H1 (cell line): ENCODE measurements around the gene SPDYC. TPM values are rescaled to one million over a fixed set of nuclear protein-coding genes. Genes with fewer than 3 reads are reported as not detected.

ENCODE experiments used
- CTCF ChIA-PET: fragments of 300-600 bp; sonication (Branson Sonifier 250); formaldehyde crosslinking; loops from one replicate; lab custom pipeline; 2021; ENCODE audit not compliant: partially characterized antibody; lab: Charles Lee
- POLR2A ChIA-PET: fragments of 300-600 bp; sonication (Branson Sonifier 250); formaldehyde crosslinking; loops from one replicate; lab custom pipeline; 2021; ENCODE audit warnings: inconsistent platforms; ENCODE audit not compliant: partially characterized antibody; lab: Charles Lee
- DNase-seq, 2 experiments: peaks; one replicate each; pipeline versions ENCODE4 v3.0.0 to v3.0.0-alpha.2; 2010 to 2022; ENCODE audit warnings: low spot score in 2 of 2, low read depth in 1 of 2, mixed read lengths in 1 of 2
- FAIRE-seq: peaks from 2 replicates; lab custom pipeline; 2011; peaks lifted over from hg19 to GRCh38; lab: Jason Lieb, UNC
- H2AFZ ChIP-seq: 2 replicates; pipeline ENCODE4 v1.8.1; 2012; ENCODE audit warnings: low read length, inconsistent platforms
- H2AK5ac ChIP-seq: 2 replicates; pipeline ENCODE4 v1.6.1; 2013; ENCODE audit warnings: low read depth, low read length
- H2BK120ac ChIP-seq: replicated peaks from 2 replicates; pipeline ENCODE3; 2013; ENCODE audit warnings: low read depth, low read length, inconsistent platforms
- H2BK12ac ChIP-seq: 2 replicates; pipeline ENCODE4 v1.6.1; 2013; ENCODE audit warnings: low read depth, low read length
- H2BK15ac ChIP-seq: 2 replicates; pipeline ENCODE4 v1.6.1; 2013; ENCODE audit warnings: low read length
- H2BK20ac ChIP-seq: 2 replicates; pipeline ENCODE4 v1.6.1; 2013; ENCODE audit warnings: low read length
- H2BK5ac ChIP-seq: 2 replicates; pipeline ENCODE4 v1.6.1; 2013; ENCODE audit warnings: low read depth, low read length
- H3K14ac ChIP-seq: 2 replicates; pipeline ENCODE4 v1.6.1; 2013; ENCODE audit warnings: inconsistent platforms; ENCODE audit not compliant: insufficient read length
- H3K18ac ChIP-seq: 2 replicates; pipeline ENCODE4 v1.6.1; 2013; ENCODE audit warnings: low read length; ENCODE audit errors: extremely low read depth
- H3K23ac ChIP-seq: 2 replicates; pipeline ENCODE4 v1.6.1; 2013; ENCODE audit warnings: inconsistent platforms; ENCODE audit not compliant: insufficient read length
- H3K23me2 ChIP-seq: 2 replicates; pipeline ENCODE4 v1.6.1; 2013; ENCODE audit warnings: low read depth, low read length
- H3K27ac ChIP-seq: 2 replicates; pipeline ENCODE4 v1.6.1; 2011; ENCODE audit warnings: low read depth, low read length, inconsistent platforms
- H3K27me3 ChIP-seq, 4 experiments: replicated peaks in 1 of 4; 1 replicate in 1 of 4; 2 replicates in 3 of 4; pipeline versions ENCODE4 v1.6.1 to v1.8.1; 2011 to 2013; ENCODE audit warnings: low read length in 3 of 4, mild to moderate bottlenecking in 3 of 4, inconsistent platforms in 2 of 4, mixed read lengths in 2 of 4, moderate library complexity in 1 of 4; ENCODE audit not compliant: control insufficient read depth in 3 of 4, insufficient read depth in 3 of 4; ENCODE audit errors: extremely low read depth in 1 of 4
- H3K36me3 ChIP-seq, 4 experiments: 2 replicates each; pipeline versions ENCODE4 v1.6.1 to v1.8.1; 2011 to 2013; ENCODE audit warnings: mild to moderate bottlenecking in 4 of 4, low read length in 3 of 4, moderate library complexity in 2 of 4, control low read depth in 1 of 4, inconsistent platforms in 1 of 4; ENCODE audit not compliant: insufficient read depth in 4 of 4, control insufficient read depth in 2 of 4
- H3K4ac ChIP-seq: replicated peaks from 2 replicates; pipeline ENCODE3; 2013; ENCODE audit warnings: low read length, low read depth, mixed read lengths, inconsistent platforms; ENCODE audit not compliant: insufficient read length
- H3K4me1 ChIP-seq, 4 experiments: replicated peaks in 1 of 4; 1 replicate in 1 of 4; 2 replicates in 3 of 4; pipeline versions ENCODE4 v1.6.1 to v1.8.1; 2011 to 2013; ENCODE audit warnings: low read length in 3 of 4, inconsistent platforms in 2 of 4, mixed read lengths in 1 of 4; ENCODE audit not compliant: insufficient read depth in 4 of 4, control insufficient read depth in 3 of 4
- H3K4me2 ChIP-seq, 2 experiments: 2 replicates each; pipeline versions ENCODE4 v1.6.1 to v1.8.1; 2011 to 2013; ENCODE audit warnings: low read depth in 2 of 2, low read length in 2 of 2, control low read depth in 1 of 2, inconsistent platforms in 1 of 2, mild to moderate bottlenecking in 1 of 2; ENCODE audit not compliant: insufficient read depth in 1 of 2
- H3K4me3 ChIP-seq, 4 experiments: fragments of 200-600, 300-600 bp in 1 of 4; sonication (generic), shearing (Covaris generic), sonication (Bioruptor Twin) in 1 of 4; 2 replicates each; pipeline versions ENCODE4 v1.5.1 to v1.8.1; 2011 to 2016; ENCODE audit warnings: low read length in 4 of 4, low read depth in 3 of 4, control low read depth in 2 of 4, inconsistent platforms in 2 of 4, mild to moderate bottlenecking in 2 of 4, mixed read lengths in 1 of 4, moderate library complexity in 1 of 4; ENCODE audit not compliant: insufficient read depth in 2 of 4; ENCODE audit errors: extremely low read depth in 1 of 4
- H3K56ac ChIP-seq: replicated peaks from 2 replicates; pipeline ENCODE3; 2013; ENCODE audit warnings: low read depth, mild to moderate bottlenecking, mixed read lengths, low read length, inconsistent platforms; ENCODE audit not compliant: insufficient read length
- H3K79me1 ChIP-seq: 2 replicates; pipeline ENCODE4 v1.6.1; 2013; ENCODE audit warnings: low read depth, low read length, control low read depth
- H3K79me2 ChIP-seq, 2 experiments: 2 replicates each; pipeline versions ENCODE4 v1.6.1 to v1.8.1; 2012 to 2013; ENCODE audit warnings: low read length in 2 of 2, mild to moderate bottlenecking in 2 of 2, inconsistent platforms in 1 of 2; ENCODE audit not compliant: insufficient read depth in 2 of 2, control insufficient read depth in 1 of 2
- H3K9ac ChIP-seq, 4 experiments: replicated peaks in 1 of 4; 1 replicate in 1 of 4; 2 replicates in 3 of 4; pipeline versions ENCODE4 v1.6.1 to v1.8.1; 2011 to 2013; ENCODE audit warnings: low read depth in 3 of 4, low read length in 3 of 4, control low read depth in 2 of 4, mild to moderate bottlenecking in 2 of 4, moderate library complexity in 2 of 4, inconsistent platforms in 1 of 4; ENCODE audit errors: extremely low read depth in 1 of 4
- H3K9me3 ChIP-seq, 2 experiments: 2 replicates each; pipeline versions ENCODE4 v1.6.1 to v1.8.1; 2012 to 2013; ENCODE audit warnings: mild to moderate bottlenecking in 2 of 2, moderate library complexity in 2 of 2, control low read depth in 1 of 2, inconsistent platforms in 1 of 2, low read depth in 1 of 2, low read length in 1 of 2, mixed read lengths in 1 of 2; ENCODE audit not compliant: insufficient read depth in 2 of 2
- H4K20me1 ChIP-seq, 2 experiments: replicated peaks in 1 of 2; 2 replicates each; pipeline versions ENCODE3 to v1.8.1; 2011 to 2013; ENCODE audit warnings: inconsistent platforms in 2 of 2, low read length in 2 of 2, mild to moderate bottlenecking in 1 of 2; ENCODE audit not compliant: insufficient read depth in 2 of 2, control insufficient read depth in 1 of 2
- H4K5ac ChIP-seq: 2 replicates; pipeline ENCODE4 v1.6.1; 2013; ENCODE audit warnings: low read length, low read depth, mixed read lengths, inconsistent platforms; ENCODE audit not compliant: insufficient read length
- H4K8ac ChIP-seq: 2 replicates; pipeline ENCODE4 v1.8.0; 2013; ENCODE audit warnings: mild to moderate bottlenecking, moderate library complexity, low read length, inconsistent platforms; ENCODE audit not compliant: insufficient read depth; ENCODE audit errors: extremely low read depth
- H4K91ac ChIP-seq: replicated peaks from 2 replicates; pipeline ENCODE3; 2013; ENCODE audit warnings: low read length, mixed read lengths, inconsistent platforms; ENCODE audit not compliant: insufficient read length
- CEBPB ChIP-seq: IDR thresholded peaks from 2 replicates; pipeline ENCODE4 v1.6.1; 2012; ENCODE audit warnings: low read depth, low read length
- EZH2 ChIP-seq: fragments of 200-600 bp; sonication (generic); IDR thresholded peaks from 2 replicates; pipeline ENCODE4 v1.7.1; 2012; ENCODE audit warnings: low read depth, mild to moderate bottlenecking, moderate library complexity, low read length, inconsistent platforms; ENCODE audit not compliant: severe bottlenecking
- GTF2F1 ChIP-seq: IDR thresholded peaks from 2 replicates; pipeline ENCODE4 v1.6.1; 2012; ENCODE audit warnings: low read depth, low read length, improper control_type of control experiment, borderline replicate concordance
- POU5F1 ChIP-seq: IDR thresholded peaks from 2 replicates; pipeline ENCODE4 v1.6.1; 2011; ENCODE audit warnings: low read depth, mild to moderate bottlenecking, low read length, moderate library complexity
- RAD21 ChIP-seq, 2 experiments: IDR thresholded peaks in 1 of 2; conservative IDR thresholded peaks in 1 of 2; 2 replicates each; pipeline ENCODE4 v1.6.1; 2011; ENCODE audit warnings: low read depth in 2 of 2, low read length in 2 of 2, improper control_type of control experiment in 1 of 2, inconsistent platforms in 1 of 2, mild to moderate bottlenecking in 1 of 2, moderate library complexity in 1 of 2
- SAP30 ChIP-seq: fragments of 300-600 bp; sonication (generic); IDR thresholded peaks from 2 replicates; pipeline ENCODE4 v1.7.1; 2012; ENCODE audit warnings: low read length, moderate library complexity, mild to moderate bottlenecking, inconsistent platforms; ENCODE audit not compliant: insufficient read depth, insufficient replicate concordance
- SIRT6 ChIP-seq: IDR thresholded peaks from one replicate; pipeline ENCODE4 v1.7.1; 2012; ENCODE audit warnings: low read length, inconsistent platforms
- TAF7 ChIP-seq: optimal IDR thresholded peaks from 2 replicates; pipeline ENCODE3; 2011; ENCODE audit warnings: low read depth, mild to moderate bottlenecking, inconsistent platforms, low read length, moderate library complexity, borderline replicate concordance
- TBP ChIP-seq: IDR thresholded peaks from 2 replicates; pipeline ENCODE4 v1.6.1; 2011; ENCODE audit warnings: low read depth, low read length, improper control_type of control experiment
- WGBS, 2 experiments: shearing (Covaris generic) in 1 of 2; methylation state at CpG; one replicate each; pipeline versions ENCODE4 v1.1.6 to v1.1.7; 2013 to 2015; ENCODE audit warnings: low lambda C conversion rate in 2 of 2, mixed read lengths in 2 of 2, inconsistent platforms in 1 of 2, low coverage in 1 of 2, missing lambda C conversion rate in 1 of 2; ENCODE audit not compliant: insufficient replicate concordance in 2 of 2, insufficient coverage in 1 of 2, insufficient read length in 1 of 2; ENCODE audit errors: extremely low coverage in 1 of 2, missing lambda C conversion rate in 1 of 2; 5-methylcytosine and 5-hydroxymethylcytosine counted together
- polyA plus RNA-seq, 7 experiments: library from polyadenylated mRNA; depleted of rRNA in 3 of 7; stranded (reverse) in 5 of 7; unstranded in 2 of 7; fragments of >200 nt in 5 of 7; fragments of 200-250 nt in 2 of 7; gene quantifications; 1 replicate in 5 of 7; 2 replicates in 1 of 7; 4 replicates in 1 of 7; pipeline versions ENCODE4 v1.2.1 to v1.2.3, GENCODE V29; 2011 to 2013; ENCODE audit warnings: missing spikeins in 2 of 7, mixed read lengths in 2 of 7
- total RNA-seq: library from RNA; stranded (reverse); fragmentation: NEBNext Ultra II Directional; extraction: Animal tissue kit (Norgen Biotek cat#: 25700); gene quantifications from 2 replicates; pipeline ENCODE4 v1.2.1, GENCODE V29; 2021
- TF ChIP-seq, protein P1 (sequence below): IDR thresholded peaks from 2 replicates; pipeline ENCODE4 v1.6.1; 2011; ENCODE audit warnings: low read depth, mild to moderate bottlenecking, low read length; ENCODE audit not compliant: insufficient read depth

SPDYC gene
- total and polyA plus RNA-seq, 2 of the 8 experiments (the other 6 are each of a cell fraction or from before 2014, with no cell fraction given), result 0.15 TPM; not detected in 1

DNA sequence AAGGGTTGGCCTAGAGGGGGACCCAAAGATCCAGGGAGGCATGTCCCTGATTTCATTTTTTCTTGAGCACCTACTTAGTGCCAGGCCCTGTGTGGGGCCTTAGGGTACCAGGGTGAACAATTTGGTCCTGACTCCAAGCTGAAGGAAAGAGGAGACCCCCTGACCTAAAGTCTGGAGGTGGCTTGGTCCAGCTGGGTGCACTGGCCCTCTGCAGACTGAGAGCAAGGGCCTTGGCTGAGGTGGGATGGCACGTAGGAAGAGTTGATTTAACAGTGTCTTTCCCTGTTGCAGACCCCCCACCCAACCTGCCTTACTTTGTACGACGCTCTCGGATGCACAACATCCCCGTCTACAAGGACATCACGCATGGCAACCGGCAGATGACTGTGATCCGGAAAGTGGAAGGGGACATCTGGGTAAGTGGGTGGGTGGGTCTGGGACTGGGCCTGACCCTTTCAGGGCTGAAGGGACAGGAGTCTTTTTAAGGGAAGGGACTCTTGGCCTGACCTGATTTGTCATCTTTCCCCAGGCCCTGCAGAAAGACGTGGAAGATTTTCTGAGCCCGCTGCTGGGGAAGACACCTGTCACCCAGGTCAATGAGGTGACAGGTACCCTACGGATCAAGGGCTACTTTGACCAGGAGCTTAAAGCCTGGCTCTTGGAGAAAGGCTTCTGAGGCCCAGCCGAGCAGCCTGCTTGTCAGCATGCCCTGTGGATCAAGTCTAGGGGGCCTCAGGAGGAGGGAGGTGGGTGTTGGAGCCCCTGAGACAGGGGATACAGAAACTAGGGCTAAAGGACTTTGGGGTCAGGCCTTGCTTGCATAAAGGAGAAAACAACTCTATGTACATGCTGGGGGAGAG lies 44.6 kb upstream of the SPDYC start:
- Histone ChIP-seq H3K79me2 (peaks cover 6 to 32% of the 10 kb centered on the region in 2 experiments), H4K20me1 (peaks cover 0 to 9% of the 10 kb centered on the region in 2 experiments), H3K56ac (no peak overlapping the region), H3K4me2 (no peak overlapping the region), H2BK15ac (no peak overlapping the region), H4K5ac (no peak overlapping the region), H4K8ac (no peak overlapping the region), H4K91ac (no peak overlapping the region), H3K27ac (no peak overlapping the region), H2BK5ac (no peak overlapping the region), H3K36me3 (peaks cover 18 to 58% (median 49%) of the 10 kb centered on the region in 4 experiments), H2AFZ (no peak overlapping the region), H3K27me3 (no peaks in the 10 kb centered on the region), H3K4me1 (peaks cover 0 to 6% (median 1%) of the 10 kb centered on the region in 4 experiments; a peak in 4 of 7 replicates), H3K9ac (no peak overlapping the region), H3K79me1 (peaks cover 9% of the 10 kb centered on the region), H3K4ac (no peak overlapping the region), H3K14ac (no peak overlapping the region), H3K23ac (no peak overlapping the region), H2AK5ac (no peak overlapping the region), H2BK12ac (no peak overlapping the region), H3K18ac (no peak overlapping the region), H3K23me2 (peaks cover 3% of the 10 kb centered on the region; the same call in 1 of the 2 replicates), H2BK120ac (no peak overlapping the region), H2BK20ac (no peak overlapping the region), H3K4me3 (no peak overlapping the region), H3K9me3 (no peaks in the 10 kb centered on the region)
- ChIA-PET POLR2A (interaction anchor here (1.3 to 15.8 kb wide), 4 partner anchors 10 to 61 kb away, joined by 3 to 305 read pairs (median 20); partner anchors contain the start of genes FAU, MRPL49, SYVN1 and TM7SF2), CTCF (interaction anchor here (1.1 to 9.5 kb wide), 2 partner anchors 14 to 50 kb away, joined by 4 to 71 read pairs; partner anchors contain the start of gene TM7SF2)
- FAIRE-seq (no peak), DNase-seq (no peak)
- 92% methylated on average over 12 of the region's 12 CpGs; no CpG with 5 or more reads in 1 of the 2 experiments for WGBS, 2 experiments
- TF ChIP-seq RAD21 (IDR thresholded peaks at IDR 0.05 in 1 of 2, conservative IDR thresholded peaks at IDR 0.05 in 1 of 2; ENCODE audit: low read depth in 2 of 2, low read length in 2 of 2) (no peak), CEBPB (no peak), TBP (no peak), GTF2F1 (no peak), TAF7 (no peak), SIRT6 (no peak), POU5F1 (no peak), SAP30 (no peak), EZH2 (no peak)
- TF ChIP-seq, protein P1, sequence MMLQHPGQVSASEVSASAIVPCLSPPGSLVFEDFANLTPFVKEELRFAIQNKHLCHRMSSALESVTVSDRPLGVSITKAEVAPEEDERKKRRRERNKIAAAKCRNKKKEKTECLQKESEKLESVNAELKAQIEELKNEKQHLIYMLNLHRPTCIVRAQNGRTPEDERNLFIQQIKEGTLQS, result no peak
